HL-60 (cell line): ENCODE data around the gene SLPI.

Experiments
- DNase-seq, 2 experiments: peaks; one replicate each; pipeline ENCODE4 v3.0.0-alpha.2; 2010 to 2020; ENCODE audit warnings: low read depth in 1 of 2, low spot score in 1 of 2
- H3K27ac ChIP-seq: fragments of 250-450 bp; sonication (Bioruptor Pico); replicated peaks from 2 replicates; pipeline ENCODE4 v1.5.1; 2020; ENCODE audit warnings: mild to moderate bottlenecking, moderate library complexity
- H3K27me3 ChIP-seq: fragments of 250-450 bp; sonication (Bioruptor Pico); 2 replicates; pipeline ENCODE4 v1.5.1; 2021; ENCODE audit warnings: mild to moderate bottlenecking, moderate library complexity; ENCODE audit not compliant: insufficient read depth, poor library complexity, severe bottlenecking
- H3K4me3 ChIP-seq: replicated peaks from 2 replicates; pipeline ENCODE4 v1.5.1; 2011; ENCODE audit warnings: mild to moderate bottlenecking, control low read depth, low read length; ENCODE audit not compliant: insufficient read depth
- GABPA ChIP-seq: IDR thresholded peaks from 2 replicates; pipeline ENCODE4 v1.6.1; 2012; ENCODE audit warnings: low read depth
- POLR2AphosphoS5 ChIP-seq: IDR thresholded peaks from 2 replicates; pipeline ENCODE4 v1.6.1; 2012; ENCODE audit warnings: low read depth
- SPI1 ChIP-seq: IDR thresholded peaks from 2 replicates; pipeline ENCODE4 v1.6.1; 2012; ENCODE audit warnings: low read depth, mild to moderate bottlenecking, borderline replicate concordance
- TF ChIP-seq, protein P1 (sequence below): IDR thresholded peaks from one replicate; pipeline ENCODE4 v1.5.1; 2011; ENCODE audit warnings: low read length, control low read depth, inconsistent platforms; ENCODE audit not compliant: insufficient read depth
- TF ChIP-seq, protein P2 (sequence below): IDR thresholded peaks from 2 replicates; pipeline ENCODE4 v1.6.1; 2012; ENCODE audit warnings: low read depth; ENCODE audit not compliant: insufficient replicate concordance

Gene SLPI

GRCh38 chr20:45282700-45283550 lies 28.6 kb upstream of the SLPI start:
- no peak for DNase-seq
- Histone ChIP-seq H3K4me3 (no peak overlapping the region), H3K27ac (no peak overlapping the region), H3K27me3 (no peaks in the 10 kb centered on the region)
- TF ChIP-seq GABPA, result no peak
- TF ChIP-seq, protein P1, sequence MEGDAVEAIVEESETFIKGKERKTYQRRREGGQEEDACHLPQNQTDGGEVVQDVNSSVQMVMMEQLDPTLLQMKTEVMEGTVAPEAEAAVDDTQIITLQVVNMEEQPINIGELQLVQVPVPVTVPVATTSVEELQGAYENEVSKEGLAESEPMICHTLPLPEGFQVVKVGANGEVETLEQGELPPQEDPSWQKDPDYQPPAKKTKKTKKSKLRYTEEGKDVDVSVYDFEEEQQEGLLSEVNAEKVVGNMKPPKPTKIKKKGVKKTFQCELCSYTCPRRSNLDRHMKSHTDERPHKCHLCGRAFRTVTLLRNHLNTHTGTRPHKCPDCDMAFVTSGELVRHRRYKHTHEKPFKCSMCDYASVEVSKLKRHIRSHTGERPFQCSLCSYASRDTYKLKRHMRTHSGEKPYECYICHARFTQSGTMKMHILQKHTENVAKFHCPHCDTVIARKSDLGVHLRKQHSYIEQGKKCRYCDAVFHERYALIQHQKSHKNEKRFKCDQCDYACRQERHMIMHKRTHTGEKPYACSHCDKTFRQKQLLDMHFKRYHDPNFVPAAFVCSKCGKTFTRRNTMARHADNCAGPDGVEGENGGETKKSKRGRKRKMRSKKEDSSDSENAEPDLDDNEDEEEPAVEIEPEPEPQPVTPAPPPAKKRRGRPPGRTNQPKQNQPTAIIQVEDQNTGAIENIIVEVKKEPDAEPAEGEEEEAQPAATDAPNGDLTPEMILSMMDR, result no peak
- TF ChIP-seq POLR2AphosphoS5, result no peak
- TF ChIP-seq, protein P2, sequence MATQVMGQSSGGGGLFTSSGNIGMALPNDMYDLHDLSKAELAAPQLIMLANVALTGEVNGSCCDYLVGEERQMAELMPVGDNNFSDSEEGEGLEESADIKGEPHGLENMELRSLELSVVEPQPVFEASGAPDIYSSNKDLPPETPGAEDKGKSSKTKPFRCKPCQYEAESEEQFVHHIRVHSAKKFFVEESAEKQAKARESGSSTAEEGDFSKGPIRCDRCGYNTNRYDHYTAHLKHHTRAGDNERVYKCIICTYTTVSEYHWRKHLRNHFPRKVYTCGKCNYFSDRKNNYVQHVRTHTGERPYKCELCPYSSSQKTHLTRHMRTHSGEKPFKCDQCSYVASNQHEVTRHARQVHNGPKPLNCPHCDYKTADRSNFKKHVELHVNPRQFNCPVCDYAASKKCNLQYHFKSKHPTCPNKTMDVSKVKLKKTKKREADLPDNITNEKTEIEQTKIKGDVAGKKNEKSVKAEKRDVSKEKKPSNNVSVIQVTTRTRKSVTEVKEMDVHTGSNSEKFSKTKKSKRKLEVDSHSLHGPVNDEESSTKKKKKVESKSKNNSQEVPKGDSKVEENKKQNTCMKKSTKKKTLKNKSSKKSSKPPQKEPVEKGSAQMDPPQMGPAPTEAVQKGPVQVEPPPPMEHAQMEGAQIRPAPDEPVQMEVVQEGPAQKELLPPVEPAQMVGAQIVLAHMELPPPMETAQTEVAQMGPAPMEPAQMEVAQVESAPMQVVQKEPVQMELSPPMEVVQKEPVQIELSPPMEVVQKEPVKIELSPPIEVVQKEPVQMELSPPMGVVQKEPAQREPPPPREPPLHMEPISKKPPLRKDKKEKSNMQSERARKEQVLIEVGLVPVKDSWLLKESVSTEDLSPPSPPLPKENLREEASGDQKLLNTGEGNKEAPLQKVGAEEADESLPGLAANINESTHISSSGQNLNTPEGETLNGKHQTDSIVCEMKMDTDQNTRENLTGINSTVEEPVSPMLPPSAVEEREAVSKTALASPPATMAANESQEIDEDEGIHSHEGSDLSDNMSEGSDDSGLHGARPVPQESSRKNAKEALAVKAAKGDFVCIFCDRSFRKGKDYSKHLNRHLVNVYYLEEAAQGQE, result no peak
- no peak for TF ChIP-seq SPI1

DNA sequence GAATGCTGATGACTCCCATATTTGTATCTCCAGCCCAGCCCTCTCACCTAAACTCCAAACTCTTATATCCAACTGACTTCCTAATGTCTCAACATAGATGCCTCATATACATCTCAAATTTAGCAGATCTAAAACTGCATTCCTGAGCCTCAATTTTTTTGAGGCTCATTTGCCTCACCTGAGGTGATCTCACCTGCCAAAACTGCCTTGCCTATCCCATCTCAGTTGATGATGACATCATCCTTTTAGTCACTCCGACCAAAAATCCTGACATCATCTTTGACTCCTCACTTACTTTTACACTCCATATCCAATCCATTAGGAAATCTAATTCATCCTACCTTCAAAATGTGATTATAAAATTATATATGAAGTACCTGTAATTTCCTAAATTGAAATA lies 25.6 kb upstream of the SLPI start:
- no peak overlapping the region for H3K27ac ChIP-seq

DNA sequence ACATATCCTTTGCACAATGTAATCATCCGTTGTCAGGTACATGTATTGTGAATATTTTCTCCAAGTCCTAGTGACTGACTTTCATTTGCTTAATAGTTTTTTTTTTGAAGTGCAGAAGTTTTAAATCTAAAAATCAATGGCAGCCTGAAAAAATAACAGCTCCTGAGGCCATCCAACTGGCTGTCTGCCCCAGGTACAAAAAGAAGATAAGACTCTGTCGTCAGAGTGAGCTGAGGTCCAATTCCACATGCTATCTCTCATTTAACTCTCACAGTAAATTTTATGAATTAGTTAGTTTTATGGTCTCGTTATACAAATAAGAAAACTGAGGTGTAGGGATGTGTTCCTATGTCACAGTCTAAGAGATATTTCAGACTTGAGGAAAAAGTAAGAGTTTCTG lies 21.0 kb upstream of the SLPI start:
- no peak for DNase-seq

More for the DNA sequence above, 25.6 kb upstream of the SLPI start:
- no peak for TF ChIP-seq SPI1
- TF ChIP-seq, protein P1, result no peak
- no peak for TF ChIP-seq GABPA
- TF ChIP-seq POLR2AphosphoS5, result no peak
- no peaks in the 10 kb centered on the region for H3K27me3 ChIP-seq
- DNase-seq, result no peak
- H3K4me3 ChIP-seq, result no peak overlapping the region

More for the DNA sequence above, 21.0 kb upstream of the SLPI start:
- Histone ChIP-seq H3K27me3 (no peaks in the 10 kb centered on the region), H3K27ac (no peak overlapping the region), H3K4me3 (no peak overlapping the region)
- TF ChIP-seq, protein P2, result no peak
- TF ChIP-seq GABPA (no peak), POLR2AphosphoS5 (no peak), SPI1 (no peak)
- TF ChIP-seq, protein P1, result no peak
